ENCODE results near the gene MYO5A. TPM values are rescaled to one million over a fixed set of nuclear protein-coding genes. Genes with fewer than 3 reads are reported as not detected.

MYO5A gene
- polyA plus RNA-seq, 2 of the 4 experiments (the other 2 are of a cell fraction): 15.1 to 46.7 TPM

DNA sequence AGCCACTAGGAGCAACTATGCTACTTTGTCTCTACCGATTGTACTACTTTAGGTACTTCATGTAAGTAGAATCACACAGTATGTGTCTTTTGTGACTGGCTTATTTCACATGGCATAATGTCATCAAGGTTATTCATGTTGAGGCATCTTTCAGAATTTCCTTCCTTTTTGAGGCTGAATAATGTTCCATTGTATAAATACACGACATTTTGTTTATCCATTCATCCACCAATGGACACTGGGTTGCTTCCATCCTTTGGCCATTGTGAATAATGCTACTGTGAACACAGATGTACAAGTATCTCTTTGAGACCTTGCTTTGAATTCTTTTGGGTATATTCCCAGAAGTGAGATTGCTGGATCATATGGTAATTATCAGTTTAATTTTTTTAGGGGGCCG lies 29.2 kb downstream of the MYO5A start:
- 91% methylated on average over 3 of the region's 3 CpGs for WGBS (ENCODE audit: missing lambda C conversion rate)
- ATAC-seq (no peak), FAIRE-seq (peak; percentile 59), DNase-seq (ENCODE audit: low read depth in 1 of 2, low spot score in 1 of 2) (no peak)
- Histone ChIP-seq H3K4me1 (peaks cover 12% of the 10 kb centered on the region; the same call in 2 of the 3 replicates), H3K4me2 (no peak overlapping the region), H3K9me3 (no peaks in the 10 kb centered on the region), H3K4me3 (no peak overlapping the region), H3K27ac (no peak overlapping the region)
- ChIA-PET CTCF (interaction anchor here (1.1 kb wide), 1 partner anchor 243 kb away, joined by 5 read pairs; no protein-coding TSS in a partner anchor), POLR2A (no interaction called here)
- TF ChIP-seq FOSL2 (IDR thresholded peaks at IDR 0.05) (no peak), FOSL2 (CRISPR knock-in tag; IDR thresholded peaks at IDR 0.05) (no peak), RARB (CRISPR knock-in tag; IDR thresholded peaks at IDR 0.05) (no peak)
- TF ChIP-seq, protein P1, sequence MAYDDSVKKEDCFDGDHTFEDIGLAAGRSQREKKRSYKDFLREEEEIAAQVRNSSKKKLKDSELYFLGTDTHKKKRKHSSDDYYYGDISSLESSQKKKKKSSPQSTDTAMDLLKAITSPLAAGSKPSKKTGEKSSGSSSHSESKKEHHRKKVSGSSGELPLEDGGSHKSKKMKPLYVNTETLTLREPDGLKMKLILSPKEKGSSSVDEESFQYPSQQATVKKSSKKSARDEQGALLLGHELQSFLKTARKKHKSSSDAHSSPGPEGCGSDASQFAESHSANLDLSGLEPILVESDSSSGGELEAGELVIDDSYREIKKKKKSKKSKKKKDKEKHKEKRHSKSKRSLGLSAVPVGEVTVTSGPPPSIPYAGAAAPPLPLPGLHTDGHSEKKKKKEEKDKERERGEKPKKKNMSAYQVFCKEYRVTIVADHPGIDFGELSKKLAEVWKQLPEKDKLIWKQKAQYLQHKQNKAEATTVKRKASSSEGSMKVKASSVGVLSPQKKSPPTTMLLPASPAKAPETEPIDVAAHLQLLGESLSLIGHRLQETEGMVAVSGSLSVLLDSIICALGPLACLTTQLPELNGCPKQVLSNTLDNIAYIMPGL (CRISPR knock-in tag; IDR thresholded peaks at IDR 0.05; ENCODE audit: borderline replicate concordance): no peak

DNA sequence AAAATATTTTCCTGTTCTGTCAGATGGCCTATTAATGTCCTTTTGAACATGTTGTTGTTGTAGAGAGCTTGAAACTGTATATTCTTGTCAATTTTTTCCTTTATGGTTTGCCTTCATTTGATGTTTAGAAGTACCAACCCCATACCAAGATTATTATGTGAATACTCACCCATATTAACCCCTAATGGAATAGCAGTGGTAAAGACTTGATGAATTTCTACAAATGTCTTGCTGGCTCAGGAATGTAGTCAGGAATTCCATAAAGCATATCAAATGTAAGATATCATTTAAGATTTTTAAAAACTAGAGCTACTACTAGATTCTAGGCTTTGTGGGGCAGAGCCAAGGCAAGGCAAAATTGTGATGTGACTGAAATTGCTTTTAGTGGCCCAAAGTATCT lies 30.0 kb downstream of the MYO5A start:
- FAIRE-seq (no peak), ATAC-seq (no peak), DNase-seq (ENCODE audit: low read depth in 1 of 2, low spot score in 1 of 2) (no peak)
- CTCF ChIA-PET: interaction anchor here (1.1 kb wide), 1 partner anchor 242 kb away, joined by 5 read pairs; no protein-coding TSS in a partner anchor
- Histone ChIP-seq H3K9me3 (no peaks in the 10 kb centered on the region), H3K27ac (no peak overlapping the region), H3K4me2 (no peak overlapping the region), H3K4me3 (no peak overlapping the region), H3K4me1 (peaks cover 18% of the 10 kb centered on the region; the same call in 2 of the 3 replicates)
- POLR2A ChIA-PET: no interaction called here
- TF ChIP-seq RAD21 (conservative IDR thresholded peaks at IDR 0.05 in 1 of 2, IDR thresholded peaks at IDR 0.05 in 1 of 2): no peak
- TF ChIP-seq HOXB13 (CRISPR knock-in tag; IDR thresholded peaks at IDR 0.05; ENCODE audit: low read depth): no peak
- TF ChIP-seq RCOR1 (IDR thresholded peaks at IDR 0.05; ENCODE audit: low read depth, low read length): no peak
- TF ChIP-seq, protein P2, sequence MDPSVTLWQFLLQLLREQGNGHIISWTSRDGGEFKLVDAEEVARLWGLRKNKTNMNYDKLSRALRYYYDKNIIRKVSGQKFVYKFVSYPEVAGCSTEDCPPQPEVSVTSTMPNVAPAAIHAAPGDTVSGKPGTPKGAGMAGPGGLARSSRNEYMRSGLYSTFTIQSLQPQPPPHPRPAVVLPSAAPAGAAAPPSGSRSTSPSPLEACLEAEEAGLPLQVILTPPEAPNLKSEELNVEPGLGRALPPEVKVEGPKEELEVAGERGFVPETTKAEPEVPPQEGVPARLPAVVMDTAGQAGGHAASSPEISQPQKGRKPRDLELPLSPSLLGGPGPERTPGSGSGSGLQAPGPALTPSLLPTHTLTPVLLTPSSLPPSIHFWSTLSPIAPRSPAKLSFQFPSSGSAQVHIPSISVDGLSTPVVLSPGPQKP (IDR thresholded peaks at IDR 0.05; ENCODE audit: low read depth, low read length): no peak
- no peak for TF ChIP-seq POLR2A (IDR thresholded peaks at IDR 0.05; ENCODE audit: low read length)
- no peak for TF ChIP-seq CEBPB (IDR thresholded peaks at IDR 0.05)
- TF ChIP-seq, protein P3, sequence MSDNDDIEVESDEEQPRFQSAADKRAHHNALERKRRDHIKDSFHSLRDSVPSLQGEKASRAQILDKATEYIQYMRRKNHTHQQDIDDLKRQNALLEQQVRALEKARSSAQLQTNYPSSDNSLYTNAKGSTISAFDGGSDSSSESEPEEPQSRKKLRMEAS (IDR thresholded peaks at IDR 0.05): no peak
- no peak for TF ChIP-seq ZC3H11A (IDR thresholded peaks at IDR 0.05)
- no peak for TF ChIP-seq MYC (IDR thresholded peaks at IDR 0.05; ENCODE audit: borderline replicate concordance, low read length)
- TF ChIP-seq NPAS2 (CRISPR knock-in tag; IDR thresholded peaks at IDR 0.05; ENCODE audit: borderline replicate concordance): no peak
- TF ChIP-seq, protein P4, sequence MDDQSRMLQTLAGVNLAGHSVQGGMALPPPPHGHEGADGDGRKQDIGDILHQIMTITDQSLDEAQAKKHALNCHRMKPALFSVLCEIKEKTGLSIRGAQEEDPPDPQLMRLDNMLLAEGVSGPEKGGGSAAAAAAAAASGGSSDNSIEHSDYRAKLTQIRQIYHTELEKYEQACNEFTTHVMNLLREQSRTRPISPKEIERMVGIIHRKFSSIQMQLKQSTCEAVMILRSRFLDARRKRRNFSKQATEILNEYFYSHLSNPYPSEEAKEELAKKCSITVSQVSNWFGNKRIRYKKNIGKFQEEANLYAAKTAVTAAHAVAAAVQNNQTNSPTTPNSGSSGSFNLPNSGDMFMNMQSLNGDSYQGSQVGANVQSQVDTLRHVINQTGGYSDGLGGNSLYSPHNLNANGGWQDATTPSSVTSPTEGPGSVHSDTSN (IDR thresholded peaks at IDR 0.05): no peak
- no peak for TF ChIP-seq FOSB (CRISPR knock-in tag; IDR thresholded peaks at IDR 0.05)

DNA sequence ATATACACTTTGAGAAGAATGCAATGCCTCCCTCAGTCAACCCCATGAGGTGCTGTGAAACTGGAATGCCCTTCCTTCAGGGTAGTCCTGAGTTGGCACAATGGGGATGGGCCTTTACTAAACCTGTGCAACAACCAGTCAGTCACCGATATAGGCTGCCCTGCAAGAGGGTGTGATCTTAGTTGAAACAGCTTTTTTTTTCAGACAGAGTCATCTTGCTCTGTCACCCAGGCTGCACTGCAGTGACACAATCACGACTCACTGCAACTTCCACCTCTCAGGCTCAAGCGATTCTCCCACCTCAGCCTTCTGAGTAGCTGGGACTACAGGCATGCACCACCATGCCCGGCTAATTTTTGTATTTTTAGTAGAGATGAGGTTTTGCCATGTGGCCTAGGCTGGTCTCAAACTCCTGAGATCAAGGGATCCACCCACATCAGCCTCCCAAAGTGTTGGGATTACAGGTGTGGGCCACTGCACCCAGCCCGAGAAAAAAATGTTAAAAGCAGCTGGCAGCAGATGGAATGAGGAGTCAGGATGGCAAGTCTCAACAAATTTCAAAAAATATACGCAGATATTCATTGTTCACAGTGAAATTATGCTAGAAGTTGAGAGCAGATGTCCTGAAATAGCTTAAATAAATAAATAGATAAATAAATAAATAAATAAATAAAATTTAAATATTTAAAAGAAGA lies 31.8 kb downstream of the MYO5A start:
- H3K27ac ChIP-seq: no peak overlapping the region
- WGBS (ENCODE audit: missing lambda C conversion rate): 62% methylated on average over 6 of the region's 6 CpGs
- peak; percentile 77 to 86 for ATAC-seq
- peaks cover 18% of the 10 kb centered on the region; the same call in 2 of the 3 replicates for H3K4me1 ChIP-seq
- no peak for FAIRE-seq
- peak in 1 of 2 experiments; percentile 44 for DNase-seq (ENCODE audit: low read depth in 1 of 2, low spot score in 1 of 2)
- no peaks in the 10 kb centered on the region for H3K9me3 ChIP-seq
- no peak overlapping the region for H3K4me3 ChIP-seq
- TF ChIP-seq RCOR1 (IDR thresholded peaks at IDR 0.05; ENCODE audit: low read depth, low read length) (no peak), HOXA7 (CRISPR knock-in tag; IDR thresholded peaks at IDR 0.05) (no peak), FOSB (CRISPR knock-in tag; IDR thresholded peaks at IDR 0.05) (no peak), EP300 (IDR thresholded peaks at IDR 0.05) (no peak), PHF8 (IDR thresholded peaks at IDR 0.05; ENCODE audit: borderline replicate concordance, low read depth) (no peak), KDM1A (IDR thresholded peaks at IDR 0.05; ENCODE audit: low read depth) (no peak), RNF2 (IDR thresholded peaks at IDR 0.05; ENCODE audit: borderline replicate concordance, low read depth) (no peak), JUN (IDR thresholded peaks at IDR 0.05) (no peak), RFX5 (IDR thresholded peaks at IDR 0.05) (no peak), TFCP2L1 (CRISPR knock-in tag; IDR thresholded peaks at IDR 0.05) (no peak), FOXS1 (CRISPR knock-in tag; IDR thresholded peaks at IDR 0.05) (no peak), HOXB13 (CRISPR knock-in tag; IDR thresholded peaks at IDR 0.05; ENCODE audit: low read depth) (no peak)
- TF ChIP-seq, protein P2 (IDR thresholded peaks at IDR 0.05; ENCODE audit: low read depth, low read length): no peak
- TF ChIP-seq, protein P3 (IDR thresholded peaks at IDR 0.05): no peak
- ChIA-PET POLR2A (no interaction called here), CTCF (interaction anchor here (1.5 kb wide), 1 partner anchor 86 kb away, joined by 4 read pairs; no protein-coding TSS in a partner anchor)
- peak overlapping the region; percentile 20 for H3K4me2 ChIP-seq
